ENCODE results near the gene ELP1.

The ELP1 gene

GRCh38 chr9:108863891-108864290 is 70.0 kb downstream of the ELP1 start:
- Histone ChIP-seq H3K4me1 (ENCODE audit: control extremely low read depth in 1 of 4, control insufficient read depth in 4 of 4, insufficient read depth in 4 of 4, low read length in 3 of 4) (no peaks in the 10 kb centered on the region), H3K4me3 (ENCODE audit: control insufficient read depth in 1 of 7, extremely low read depth in 1 of 7, insufficient read depth in 4 of 7, low read depth in 2 of 7, low read length in 6 of 7) (no peak overlapping the region), H3K27me3 (replicated peaks in 2 of 5; ENCODE audit: control insufficient read depth in 4 of 5, insufficient read depth in 5 of 5, low read length in 4 of 5) (no peaks in the 10 kb centered on the region), H3K9me3 (ENCODE audit: control extremely low read depth in 1 of 5, control insufficient read depth in 4 of 5, insufficient read depth in 2 of 5, low read depth in 1 of 5, low read length in 4 of 5) (no peaks in the 10 kb centered on the region), H3K27ac (ENCODE audit: insufficient read depth in 1 of 2, low read depth in 1 of 2, low read length in 2 of 2, poor library complexity in 1 of 2, severe bottlenecking in 2 of 2) (no peak overlapping the region), H3K36me3 (ENCODE audit: control insufficient read depth in 4 of 4, insufficient read depth in 4 of 4, low read length in 3 of 4) (peaks cover 0 to 11% (median 5%) of the 10 kb centered on the region in 4 experiments)
- DNase-seq = no peak
- WGBS (ENCODE audit: insufficient coverage) = 100% methylated on average over 1 of the region's 3 CpGs
- CTCF ChIA-PET = interaction anchor here (1.3 kb wide), 1 partner anchor 24 kb away, joined by 3 read pairs; no protein-coding TSS in a partner anchor
- POLR2A ChIA-PET = no interaction called here

GRCh38 chr9:108861997-108862396 is 71.9 kb downstream of the ELP1 start, which contains the start of gene ACTL7A:
ACTL7A (plus strand) TSS chr9:108862266; CDS start chr9:108862323, 57 bp downstream.
- ChIA-PET POLR2A (no interaction called here), CTCF (no interaction called here)
- Histone ChIP-seq H3K4me3 (ENCODE audit: control insufficient read depth in 1 of 7, extremely low read depth in 1 of 7, insufficient read depth in 4 of 7, low read depth in 2 of 7, low read length in 6 of 7) (no peak within 1 kb of the TSS), H3K4me1 (ENCODE audit: control extremely low read depth in 1 of 4, control insufficient read depth in 4 of 4, insufficient read depth in 4 of 4, low read length in 3 of 4) (no peaks in the 10 kb centered on the region), H3K9me3 (ENCODE audit: control extremely low read depth in 1 of 5, control insufficient read depth in 4 of 5, insufficient read depth in 2 of 5, low read depth in 1 of 5, low read length in 4 of 5) (no peaks in the 10 kb centered on the region), H3K27me3 (replicated peaks in 2 of 5; ENCODE audit: control insufficient read depth in 4 of 5, insufficient read depth in 5 of 5, low read length in 4 of 5) (no peaks in the 10 kb centered on the region), H3K36me3 (ENCODE audit: control insufficient read depth in 4 of 4, insufficient read depth in 4 of 4, low read length in 3 of 4) (no peaks in the 10 kb centered on the region), H3K27ac (ENCODE audit: insufficient read depth in 1 of 2, low read depth in 1 of 2, low read length in 2 of 2, poor library complexity in 1 of 2, severe bottlenecking in 2 of 2) (no peak within 1 kb of the TSS)
- 100% methylated on average over 1 of the region's 3 CpGs for WGBS (ENCODE audit: insufficient coverage)
- DNase-seq = no peak

DNA sequence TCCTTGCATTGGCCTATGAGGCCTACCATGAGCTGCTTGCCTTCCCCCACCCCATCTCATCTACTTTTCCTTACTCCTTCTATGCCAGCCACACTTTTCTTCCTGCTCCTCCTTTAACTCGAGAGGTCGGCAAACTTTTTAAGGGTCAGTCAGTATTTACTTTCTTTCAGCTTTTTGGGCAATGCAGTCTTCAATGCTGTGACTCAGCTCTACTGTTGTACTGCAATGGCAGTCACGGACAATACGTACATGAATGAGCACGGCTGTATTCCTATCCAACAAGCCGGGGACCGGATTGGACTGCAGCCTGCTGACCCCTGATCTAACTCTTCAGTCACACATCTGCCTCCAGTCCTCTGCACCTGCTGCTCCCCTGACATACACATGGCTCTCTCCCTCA is 72.5 kb downstream of the ELP1 start:
- Histone ChIP-seq H3K27me3 (replicated peaks in 2 of 5; ENCODE audit: control insufficient read depth in 4 of 5, insufficient read depth in 5 of 5, low read length in 4 of 5) (no peaks in the 10 kb centered on the region), H3K27ac (ENCODE audit: insufficient read depth in 1 of 2, low read depth in 1 of 2, low read length in 2 of 2, poor library complexity in 1 of 2, severe bottlenecking in 2 of 2) (no peak overlapping the region), H3K4me3 (ENCODE audit: control insufficient read depth in 1 of 7, extremely low read depth in 1 of 7, insufficient read depth in 4 of 7, low read depth in 2 of 7, low read length in 6 of 7) (no peak overlapping the region), H3K36me3 (ENCODE audit: control insufficient read depth in 4 of 4, insufficient read depth in 4 of 4, low read length in 3 of 4) (no peaks in the 10 kb centered on the region), H3K4me1 (ENCODE audit: control extremely low read depth in 1 of 4, control insufficient read depth in 4 of 4, insufficient read depth in 4 of 4, low read length in 3 of 4) (no peaks in the 10 kb centered on the region), H3K9me3 (ENCODE audit: control extremely low read depth in 1 of 5, control insufficient read depth in 4 of 5, insufficient read depth in 2 of 5, low read depth in 1 of 5, low read length in 4 of 5) (no peaks in the 10 kb centered on the region)
- POLR2A ChIA-PET = no interaction called here
- DNase-seq = no peak
- CTCF ChIA-PET = no interaction called here
- WGBS (ENCODE audit: insufficient coverage) = 74% methylated on average over 7 of the region's 7 CpGs

- ChIA-PET CTCF (no interaction called here), POLR2A (no interaction called here)
- no peaks in the 10 kb centered on the region for H3K4me1 ChIP-seq (ENCODE audit: control extremely low read depth in 1 of 4, control insufficient read depth in 4 of 4, insufficient read depth in 4 of 4, low read length in 3 of 4)
- H3K9me3 ChIP-seq (ENCODE audit: control extremely low read depth in 1 of 5, control insufficient read depth in 4 of 5, insufficient read depth in 2 of 5, low read depth in 1 of 5, low read length in 4 of 5) = no peaks in the 10 kb centered on the region
- no peak overlapping the region for H3K4me3 ChIP-seq (ENCODE audit: control insufficient read depth in 1 of 7, extremely low read depth in 1 of 7, insufficient read depth in 4 of 7, low read depth in 2 of 7, low read length in 6 of 7)
- H3K27ac ChIP-seq (ENCODE audit: insufficient read depth in 1 of 2, low read depth in 1 of 2, low read length in 2 of 2, poor library complexity in 1 of 2, severe bottlenecking in 2 of 2) = no peak overlapping the region
- H3K36me3 ChIP-seq (ENCODE audit: control insufficient read depth in 4 of 4, insufficient read depth in 4 of 4, low read length in 3 of 4) = no peaks in the 10 kb centered on the region
- no peaks in the 10 kb centered on the region for H3K27me3 ChIP-seq (replicated peaks in 2 of 5; ENCODE audit: control insufficient read depth in 4 of 5, insufficient read depth in 5 of 5, low read length in 4 of 5)
- WGBS (ENCODE audit: insufficient coverage) = 100% methylated on average over 2 of the region's 2 CpGs
- DNase-seq = no peak
Measured at GRCh38 chr9:108860764-108861163, 73.2 kb downstream of the ELP1 start.

- Histone ChIP-seq H3K27ac (ENCODE audit: insufficient read depth in 1 of 2, low read depth in 1 of 2, low read length in 2 of 2, poor library complexity in 1 of 2, severe bottlenecking in 2 of 2) (no peak overlapping the region), H3K27me3 (replicated peaks in 2 of 5; ENCODE audit: control insufficient read depth in 4 of 5, insufficient read depth in 5 of 5, low read length in 4 of 5) (no peaks in the 10 kb centered on the region), H3K9me3 (ENCODE audit: control extremely low read depth in 1 of 5, control insufficient read depth in 4 of 5, insufficient read depth in 2 of 5, low read depth in 1 of 5, low read length in 4 of 5) (no peaks in the 10 kb centered on the region), H3K4me3 (ENCODE audit: control insufficient read depth in 1 of 7, extremely low read depth in 1 of 7, insufficient read depth in 4 of 7, low read depth in 2 of 7, low read length in 6 of 7) (no peak overlapping the region), H3K4me1 (ENCODE audit: control extremely low read depth in 1 of 4, control insufficient read depth in 4 of 4, insufficient read depth in 4 of 4, low read length in 3 of 4) (no peaks in the 10 kb centered on the region), H3K36me3 (ENCODE audit: control insufficient read depth in 4 of 4, insufficient read depth in 4 of 4, low read length in 3 of 4) (no peaks in the 10 kb centered on the region)
- DNase-seq = no peak
- POLR2A ChIA-PET = no interaction called here
- CTCF ChIA-PET = no interaction called here
- WGBS (ENCODE audit: insufficient coverage) = 100% methylated on average over 2 of the region's 4 CpGs
Measured at GRCh38 chr9:108860354-108860753, 73.6 kb downstream of the ELP1 start.

- ChIA-PET CTCF (no interaction called here), POLR2A (no interaction called here)
- WGBS (ENCODE audit: insufficient coverage) = 100% methylated on average over 1 of the region's 3 CpGs
- DNase-seq = no peak
- no peak overlapping the region for H3K27ac ChIP-seq (ENCODE audit: insufficient read depth in 1 of 2, low read depth in 1 of 2, low read length in 2 of 2, poor library complexity in 1 of 2, severe bottlenecking in 2 of 2)
- H3K4me3 ChIP-seq (ENCODE audit: control insufficient read depth in 1 of 7, extremely low read depth in 1 of 7, insufficient read depth in 4 of 7, low read depth in 2 of 7, low read length in 6 of 7) = no peak overlapping the region
- no peaks in the 10 kb centered on the region for H3K27me3 ChIP-seq (replicated peaks in 2 of 5; ENCODE audit: control insufficient read depth in 4 of 5, insufficient read depth in 5 of 5, low read length in 4 of 5)
- H3K36me3 ChIP-seq (ENCODE audit: control insufficient read depth in 4 of 4, insufficient read depth in 4 of 4, low read length in 3 of 4) = no peaks in the 10 kb centered on the region
- H3K9me3 ChIP-seq (ENCODE audit: control extremely low read depth in 1 of 5, control insufficient read depth in 4 of 5, insufficient read depth in 2 of 5, low read depth in 1 of 5, low read length in 4 of 5) = no peaks in the 10 kb centered on the region
- H3K4me1 ChIP-seq (ENCODE audit: control extremely low read depth in 1 of 4, control insufficient read depth in 4 of 4, insufficient read depth in 4 of 4, low read length in 3 of 4) = no peaks in the 10 kb centered on the region
Measured at GRCh38 chr9:108859459-108860114, 74.3 kb downstream of the ELP1 start.

DNA sequence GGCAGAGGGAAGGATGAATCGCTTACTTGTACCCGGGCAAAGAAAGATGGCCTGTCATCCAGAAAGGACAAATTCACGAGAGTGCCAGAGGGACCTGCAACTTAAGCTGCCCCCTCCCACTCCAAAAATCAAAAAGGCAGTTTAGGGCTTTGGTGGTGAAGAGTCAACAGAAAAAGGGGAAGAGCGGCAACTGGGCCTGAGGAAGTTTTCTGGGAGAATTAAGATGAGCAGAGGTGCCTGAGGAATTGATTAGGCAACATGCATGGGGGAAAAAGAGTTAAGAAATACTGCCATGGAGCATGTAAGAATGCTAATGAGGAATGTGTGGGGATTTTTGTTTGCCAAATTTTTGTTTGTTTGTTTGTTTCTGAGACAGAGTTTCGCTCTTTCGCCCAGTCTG is 76.4 kb downstream of the ELP1 start:
- H3K9me3 ChIP-seq (ENCODE audit: control extremely low read depth in 1 of 5, control insufficient read depth in 4 of 5, insufficient read depth in 2 of 5, low read depth in 1 of 5, low read length in 4 of 5) = no peaks in the 10 kb centered on the region
- 100% methylated on average over 3 of the region's 6 CpGs for WGBS (ENCODE audit: insufficient coverage)
- H3K27ac ChIP-seq (ENCODE audit: insufficient read depth in 1 of 2, low read depth in 1 of 2, low read length in 2 of 2, poor library complexity in 1 of 2, severe bottlenecking in 2 of 2) = no peak overlapping the region
- DNase-seq = no peak
- ChIA-PET POLR2A (no interaction called here), CTCF (no interaction called here)
- no peaks in the 10 kb centered on the region for H3K36me3 ChIP-seq (ENCODE audit: control insufficient read depth in 4 of 4, insufficient read depth in 4 of 4, low read length in 3 of 4)
- H3K27me3 ChIP-seq (replicated peaks in 2 of 5; ENCODE audit: control insufficient read depth in 4 of 5, insufficient read depth in 5 of 5, low read length in 4 of 5) = no peaks in the 10 kb centered on the region
- no peaks in the 10 kb centered on the region for H3K4me1 ChIP-seq (ENCODE audit: control extremely low read depth in 1 of 4, control insufficient read depth in 4 of 4, insufficient read depth in 4 of 4, low read length in 3 of 4)
- no peak overlapping the region for H3K4me3 ChIP-seq (ENCODE audit: control insufficient read depth in 1 of 7, extremely low read depth in 1 of 7, insufficient read depth in 4 of 7, low read depth in 2 of 7, low read length in 6 of 7)

All from common myeloid progenitor, CD34-positive (primary cell).